GM21825 (cell line): ENCODE results near the gene MAD1L1.
A peak's percentile ranks its signal among the peaks of the same experiment; 100 is the strongest.

Experiments
- ATAC-seq: cut with Tn5 transposase; IDR thresholded peaks from one replicate; pipeline ENCODE4 v1.9.1; 2021; ENCODE audit warnings: mild to moderate bottlenecking, moderate library complexity; ENCODE audit not compliant: unreplicated experiment

Gene MAD1L1

GRCh38 chr7:2141651-2142050 lies 91.1 kb downstream of the MAD1L1 start:
- ATAC-seq: no peak

GRCh38 chr7:2141021-2141410 lies 91.7 kb downstream of the MAD1L1 start:
- no peak for ATAC-seq

- ATAC-seq: no peak
Measured at GRCh38 chr7:2140216-2141020, 92.3 kb downstream of the MAD1L1 start.

GRCh38 chr7:2139004-2139699 lies 93.6 kb downstream of the MAD1L1 start:
- no peak for ATAC-seq

GRCh38 chr7:2138146-2138765 lies 94.5 kb downstream of the MAD1L1 start:
- ATAC-seq: peak; percentile 59

GRCh38 chr7:2134740-2135139 lies 98.0 kb downstream of the MAD1L1 start:
- no peak for ATAC-seq

GRCh38 chr7:2132243-2132642 lies 100.5 kb downstream of the MAD1L1 start:
- no peak for ATAC-seq

- ATAC-seq: no peak
Measured at GRCh38 chr7:2131800-2132199, 100.9 kb downstream of the MAD1L1 start.

- no peak for ATAC-seq
Measured at GRCh38 chr7:2131341-2131740, 101.4 kb downstream of the MAD1L1 start.

GRCh38 chr7:2130096-2130375 lies 102.7 kb downstream of the MAD1L1 start:
- ATAC-seq: no peak

GRCh38 chr7:2129323-2130095 lies 103.2 kb downstream of the MAD1L1 start:
- ATAC-seq: no peak

- no peak for ATAC-seq
Measured at GRCh38 chr7:2128601-2129322, 104.0 kb downstream of the MAD1L1 start.

GRCh38 chr7:2126621-2127020 lies 106.1 kb downstream of the MAD1L1 start:
- ATAC-seq: no peak

- no peak for ATAC-seq
Measured at GRCh38 chr7:2125931-2126330, 106.8 kb downstream of the MAD1L1 start.

- no peak for ATAC-seq
Measured at GRCh38 chr7:2124604-2125345, 108.0 kb downstream of the MAD1L1 start.

GRCh38 chr7:2123916-2124315 lies 108.8 kb downstream of the MAD1L1 start:
- no peak for ATAC-seq

- ATAC-seq: no peak
Measured at GRCh38 chr7:2123360-2123759, 109.4 kb downstream of the MAD1L1 start.

GRCh38 chr7:2122651-2123050 lies 110.1 kb downstream of the MAD1L1 start:
- ATAC-seq: no peak

GRCh38 chr7:2120841-2121830 lies 111.6 kb downstream of the MAD1L1 start:
- no peak for ATAC-seq
